ENCODE data around the gene ABCB1. TPM values are rescaled to one million over a fixed set of nuclear protein-coding genes. Genes with fewer than 3 reads are reported as not detected.

ABCB1 gene
- total and polyA plus RNA-seq, 2 of the 13 experiments (the other 11 are each of a cell fraction or from before 2014, with no cell fraction given) = 42.8 to 52.6 TPM

DNA sequence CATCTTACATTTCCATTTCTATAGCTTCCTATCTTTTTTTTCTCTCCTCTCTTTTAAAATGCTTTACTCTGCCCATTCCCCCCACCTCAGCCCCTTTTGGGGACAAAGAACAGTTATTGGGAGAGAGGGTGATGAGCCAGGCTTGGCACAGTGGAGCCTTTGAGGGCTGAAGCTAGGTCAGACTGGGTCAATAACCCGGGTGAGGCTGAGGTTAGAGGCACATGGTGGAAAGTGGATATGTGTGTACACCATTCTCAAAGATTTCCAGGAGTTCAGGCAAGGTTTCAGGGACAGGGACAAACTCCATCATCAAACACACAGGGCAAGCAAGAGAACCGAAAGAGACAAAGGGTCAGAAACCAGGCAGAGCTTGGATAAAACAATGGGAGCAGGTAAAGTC lies 136.7 kb downstream of the ABCB1 start (continued):
- no peak for TF ChIP-seq ZNF839 (CRISPR knock-in tag; IDR thresholded peaks at IDR 0.05; ENCODE audit: borderline replicate concordance)
- TF ChIP-seq SSRP1 (CRISPR knock-in tag; IDR thresholded peaks at IDR 0.05) = no peak
- TF ChIP-seq KMT2B (CRISPR knock-in tag; IDR thresholded peaks at IDR 0.05) = no peak
- no peak for TF ChIP-seq ATAD3A (CRISPR knock-in tag; IDR thresholded peaks at IDR 0.05)
- TF ChIP-seq HNF4A (CRISPR knock-in tag; IDR thresholded peaks at IDR 0.05) = peak; percentile 86
- 0 out of 2 replicates have a peak, but pooled peaks have one; percentile 13 for TF ChIP-seq ZNF614 (CRISPR knock-in tag; IDR thresholded peaks at IDR 0.05; ENCODE audit: borderline replicate concordance)
- peak; percentile 56; the same call in 1 of the 2 replicates for TF ChIP-seq ZNF629 (CRISPR knock-in tag; conservative IDR thresholded peaks at IDR 0.05)
- TF ChIP-seq MAZ (IDR thresholded peaks at IDR 0.05; ENCODE audit: borderline replicate concordance, low read depth, low read length) = no peak
- TF ChIP-seq MAZ (CRISPR knock-in tag; IDR thresholded peaks at IDR 0.05; ENCODE audit: low read depth) = no peak
- TF ChIP-seq ZNF335 (CRISPR knock-in tag; IDR thresholded peaks at IDR 0.05) = no peak
- peak; percentile 29; the same call in 1 of the 2 replicates for TF ChIP-seq NCOA1 (CRISPR knock-in tag; IDR thresholded peaks at IDR 0.05)
- TF ChIP-seq TOPORS (CRISPR knock-in tag; IDR thresholded peaks at IDR 0.05) = no peak
- peak; percentile 52; the same call in 1 of the 2 replicates for TF ChIP-seq NR2C2 (CRISPR knock-in tag; IDR thresholded peaks at IDR 0.05; ENCODE audit: borderline replicate concordance)
- TF ChIP-seq MXI1 (IDR thresholded peaks at IDR 0.05; ENCODE audit: borderline replicate concordance, low read depth, low read length) = peak; percentile 54; the same call in 1 of the 3 replicates
- TF ChIP-seq, protein P1, sequence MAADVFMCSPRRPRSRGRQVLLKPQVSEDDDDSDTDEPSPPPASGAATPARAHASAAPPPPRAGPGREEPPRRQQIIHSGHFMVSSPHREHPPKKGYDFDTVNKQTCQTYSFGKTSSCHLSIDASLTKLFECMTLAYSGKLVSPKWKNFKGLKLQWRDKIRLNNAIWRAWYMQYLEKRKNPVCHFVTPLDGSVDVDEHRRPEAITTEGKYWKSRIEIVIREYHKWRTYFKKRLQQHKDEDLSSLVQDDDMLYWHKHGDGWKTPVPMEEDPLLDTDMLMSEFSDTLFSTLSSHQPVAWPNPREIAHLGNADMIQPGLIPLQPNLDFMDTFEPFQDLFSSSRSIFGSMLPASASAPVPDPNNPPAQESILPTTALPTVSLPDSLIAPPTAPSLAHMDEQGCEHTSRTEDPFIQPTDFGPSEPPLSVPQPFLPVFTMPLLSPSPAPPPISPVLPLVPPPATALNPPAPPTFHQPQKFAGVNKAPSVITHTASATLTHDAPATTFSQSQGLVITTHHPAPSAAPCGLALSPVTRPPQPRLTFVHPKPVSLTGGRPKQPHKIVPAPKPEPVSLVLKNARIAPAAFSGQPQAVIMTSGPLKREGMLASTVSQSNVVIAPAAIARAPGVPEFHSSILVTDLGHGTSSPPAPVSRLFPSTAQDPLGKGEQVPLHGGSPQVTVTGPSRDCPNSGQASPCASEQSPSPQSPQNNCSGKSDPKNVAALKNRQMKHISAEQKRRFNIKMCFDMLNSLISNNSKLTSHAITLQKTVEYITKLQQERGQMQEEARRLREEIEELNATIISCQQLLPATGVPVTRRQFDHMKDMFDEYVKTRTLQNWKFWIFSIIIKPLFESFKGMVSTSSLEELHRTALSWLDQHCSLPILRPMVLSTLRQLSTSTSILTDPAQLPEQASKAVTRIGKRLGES (CRISPR knock-in tag; IDR thresholded peaks at IDR 0.05; ENCODE audit: borderline replicate concordance) = no peak
- TF ChIP-seq, protein P2, sequence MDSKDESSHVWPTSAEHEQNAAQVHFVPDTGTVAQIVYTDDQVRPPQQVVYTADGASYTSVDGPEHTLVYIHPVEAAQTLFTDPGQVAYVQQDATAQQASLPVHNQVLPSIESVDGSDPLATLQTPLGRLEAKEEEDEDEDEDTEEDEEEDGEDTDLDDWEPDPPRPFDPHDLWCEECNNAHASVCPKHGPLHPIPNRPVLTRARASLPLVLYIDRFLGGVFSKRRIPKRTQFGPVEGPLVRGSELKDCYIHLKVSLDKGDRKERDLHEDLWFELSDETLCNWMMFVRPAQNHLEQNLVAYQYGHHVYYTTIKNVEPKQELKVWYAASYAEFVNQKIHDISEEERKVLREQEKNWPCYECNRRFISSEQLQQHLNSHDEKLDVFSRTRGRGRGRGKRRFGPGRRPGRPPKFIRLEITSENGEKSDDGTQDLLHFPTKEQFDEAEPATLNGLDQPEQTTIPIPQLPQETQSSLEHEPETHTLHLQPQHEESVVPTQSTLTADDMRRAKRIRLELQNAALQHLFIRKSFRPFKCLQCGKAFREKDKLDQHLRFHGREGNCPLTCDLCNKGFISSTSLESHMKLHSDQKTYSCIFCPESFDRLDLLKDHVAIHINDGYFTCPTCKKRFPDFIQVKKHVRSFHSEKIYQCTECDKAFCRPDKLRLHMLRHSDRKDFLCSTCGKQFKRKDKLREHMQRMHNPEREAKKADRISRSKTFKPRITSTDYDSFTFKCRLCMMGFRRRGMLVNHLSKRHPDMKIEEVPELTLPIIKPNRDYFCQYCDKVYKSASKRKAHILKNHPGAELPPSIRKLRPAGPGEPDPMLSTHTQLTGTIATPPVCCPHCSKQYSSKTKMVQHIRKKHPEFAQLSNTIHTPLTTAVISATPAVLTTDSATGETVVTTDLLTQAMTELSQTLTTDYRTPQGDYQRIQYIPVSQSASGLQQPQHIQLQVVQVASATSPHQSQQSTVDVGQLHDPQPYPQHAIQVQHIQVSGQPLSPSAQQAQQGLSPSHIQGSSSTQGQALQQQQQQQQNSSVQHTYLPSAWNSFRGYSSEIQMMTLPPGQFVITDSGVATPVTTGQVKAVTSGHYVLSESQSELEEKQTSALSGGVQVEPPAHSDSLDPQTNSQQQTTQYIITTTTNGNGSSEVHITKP (CRISPR knock-in tag; IDR thresholded peaks at IDR 0.05; ENCODE audit: low read depth) = no peak; the same call in 1 of the 2 replicates
- no peak for TF ChIP-seq SMARCC2 (IDR thresholded peaks at IDR 0.05)
- TF ChIP-seq, protein P3, sequence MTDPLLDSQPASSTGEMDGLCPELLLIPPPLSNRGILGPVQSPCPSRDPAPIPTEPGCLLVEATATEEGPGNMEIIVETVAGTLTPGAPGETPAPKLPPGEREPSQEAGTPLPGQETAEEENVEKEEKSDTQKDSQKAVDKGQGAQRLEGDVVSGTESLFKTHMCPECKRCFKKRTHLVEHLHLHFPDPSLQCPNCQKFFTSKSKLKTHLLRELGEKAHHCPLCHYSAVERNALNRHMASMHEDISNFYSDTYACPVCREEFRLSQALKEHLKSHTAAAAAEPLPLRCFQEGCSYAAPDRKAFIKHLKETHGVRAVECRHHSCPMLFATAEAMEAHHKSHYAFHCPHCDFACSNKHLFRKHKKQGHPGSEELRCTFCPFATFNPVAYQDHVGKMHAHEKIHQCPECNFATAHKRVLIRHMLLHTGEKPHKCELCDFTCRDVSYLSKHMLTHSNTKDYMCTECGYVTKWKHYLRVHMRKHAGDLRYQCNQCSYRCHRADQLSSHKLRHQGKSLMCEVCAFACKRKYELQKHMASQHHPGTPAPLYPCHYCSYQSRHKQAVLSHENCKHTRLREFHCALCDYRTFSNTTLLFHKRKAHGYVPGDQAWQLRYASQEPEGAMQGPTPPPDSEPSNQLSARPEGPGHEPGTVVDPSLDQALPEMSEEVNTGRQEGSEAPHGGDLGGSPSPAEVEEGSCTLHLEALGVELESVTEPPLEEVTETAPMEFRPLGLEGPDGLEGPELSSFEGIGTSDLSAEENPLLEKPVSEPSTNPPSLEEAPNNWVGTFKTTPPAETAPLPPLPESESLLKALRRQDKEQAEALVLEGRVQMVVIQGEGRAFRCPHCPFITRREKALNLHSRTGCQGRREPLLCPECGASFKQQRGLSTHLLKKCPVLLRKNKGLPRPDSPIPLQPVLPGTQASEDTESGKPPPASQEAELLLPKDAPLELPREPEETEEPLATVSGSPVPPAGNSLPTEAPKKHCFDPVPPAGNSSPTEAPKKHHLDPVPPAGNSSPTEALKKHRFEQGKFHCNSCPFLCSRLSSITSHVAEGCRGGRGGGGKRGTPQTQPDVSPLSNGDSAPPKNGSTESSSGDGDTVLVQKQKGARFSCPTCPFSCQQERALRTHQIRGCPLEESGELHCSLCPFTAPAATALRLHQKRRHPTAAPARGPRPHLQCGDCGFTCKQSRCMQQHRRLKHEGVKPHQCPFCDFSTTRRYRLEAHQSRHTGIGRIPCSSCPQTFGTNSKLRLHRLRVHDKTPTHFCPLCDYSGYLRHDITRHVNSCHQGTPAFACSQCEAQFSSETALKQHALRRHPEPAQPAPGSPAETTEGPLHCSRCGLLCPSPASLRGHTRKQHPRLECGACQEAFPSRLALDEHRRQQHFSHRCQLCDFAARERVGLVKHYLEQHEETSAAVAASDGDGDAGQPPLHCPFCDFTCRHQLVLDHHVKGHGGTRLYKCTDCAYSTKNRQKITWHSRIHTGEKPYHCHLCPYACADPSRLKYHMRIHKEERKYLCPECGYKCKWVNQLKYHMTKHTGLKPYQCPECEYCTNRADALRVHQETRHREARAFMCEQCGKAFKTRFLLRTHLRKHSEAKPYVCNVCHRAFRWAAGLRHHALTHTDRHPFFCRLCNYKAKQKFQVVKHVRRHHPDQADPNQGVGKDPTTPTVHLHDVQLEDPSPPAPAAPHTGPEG (CRISPR knock-in tag; IDR thresholded peaks at IDR 0.05) = peak; percentile 35; the same call in 1 of the 2 replicates
- TF ChIP-seq ZNF441 (CRISPR knock-in tag; IDR thresholded peaks at IDR 0.05; ENCODE audit: borderline replicate concordance) = peak; percentile 81
